GM15510 (cell line): ENCODE measurements around the gene UBE2L3.

Experiments used
- POLR2A ChIP-seq: IDR thresholded peaks from 3 replicates; pipeline ENCODE4 v1.6.1; 2011; ENCODE audit warnings: borderline replicate concordance; ENCODE audit not compliant: insufficient read length; ENCODE audit errors: extremely low read depth

Gene UBE2L3

GRCh38 chr22:21587803-21588611, 20.5 kb downstream of the UBE2L3 start:
- TF ChIP-seq POLR2A, result no peak

DNA sequence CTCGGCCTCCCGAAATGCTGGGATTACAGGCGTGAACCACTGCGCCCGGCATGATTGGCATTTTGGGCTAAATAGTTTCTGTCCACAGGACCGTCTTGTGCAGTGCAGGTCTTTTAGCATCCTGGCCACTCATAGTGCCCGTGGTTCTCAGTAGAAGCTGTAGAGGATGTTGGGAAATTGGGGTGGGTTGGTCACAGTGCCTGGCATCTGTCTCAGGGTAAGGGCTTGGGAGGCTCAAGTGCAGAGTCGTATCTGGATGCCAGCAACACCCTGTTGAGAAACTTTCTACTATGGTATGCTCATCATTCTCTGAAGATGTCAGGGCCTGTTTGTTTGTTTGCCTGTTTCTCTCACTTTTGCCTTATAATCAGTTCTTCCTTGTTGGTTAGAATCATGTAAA, 21.9 kb downstream of the UBE2L3 start:
- TF ChIP-seq POLR2A, result no peak

- TF ChIP-seq POLR2A, result no peak
Measured at GRCh38 chr22:21590809-21591641, 23.5 kb downstream of the UBE2L3 start.

DNA sequence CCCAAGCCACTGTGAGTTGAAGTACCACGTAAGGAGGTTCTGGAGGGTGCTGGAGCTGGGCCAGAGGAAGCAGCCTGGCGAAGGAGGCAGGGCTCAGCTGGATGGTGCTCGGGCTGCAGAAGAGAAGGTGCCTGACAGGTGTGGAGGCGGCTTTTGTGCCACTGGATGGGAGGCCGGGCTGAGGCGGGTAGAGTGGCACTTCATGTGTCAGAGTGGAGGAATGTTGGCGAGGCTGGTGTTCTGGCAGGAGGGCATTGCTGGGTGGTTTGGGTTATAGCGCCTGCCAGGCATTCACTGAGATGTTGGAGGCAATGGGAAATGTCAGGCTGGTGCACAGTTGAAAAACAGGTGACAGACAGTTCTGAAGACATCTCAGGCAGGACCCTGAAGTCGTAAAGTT, 24.2 kb downstream of the UBE2L3 start:
- TF ChIP-seq POLR2A, result no peak

DNA sequence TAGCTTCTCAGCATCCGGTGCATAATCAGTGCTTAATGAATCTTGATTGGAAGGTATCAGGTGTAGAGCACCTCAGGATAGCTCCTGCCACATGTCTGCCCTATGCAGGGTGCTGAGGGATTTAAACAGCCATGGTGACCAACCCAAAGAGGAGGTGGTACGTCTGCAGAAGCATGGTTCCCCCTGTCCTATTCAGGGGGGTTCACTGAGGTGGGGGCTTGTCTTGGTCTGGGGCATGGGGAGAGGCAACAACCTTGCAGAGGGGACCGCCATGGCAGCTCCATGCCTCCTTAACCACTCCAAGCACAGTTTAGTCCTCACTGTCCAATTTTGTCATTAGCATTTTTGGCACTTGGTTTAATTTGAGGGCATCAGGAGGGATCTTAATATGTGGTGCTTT, 24.9 kb downstream of the UBE2L3 start:
- TF ChIP-seq POLR2A, result no peak

GRCh38 chr22:21593406-21594232, 26.1 kb downstream of the UBE2L3 start:
- TF ChIP-seq POLR2A, result no peak

GRCh38 chr22:21594865-21595452, 27.4 kb downstream of the UBE2L3 start:
- TF ChIP-seq POLR2A, result no peak

- no peak for TF ChIP-seq POLR2A
Measured at GRCh38 chr22:21598302-21598701, 30.8 kb downstream of the UBE2L3 start.

DNA sequence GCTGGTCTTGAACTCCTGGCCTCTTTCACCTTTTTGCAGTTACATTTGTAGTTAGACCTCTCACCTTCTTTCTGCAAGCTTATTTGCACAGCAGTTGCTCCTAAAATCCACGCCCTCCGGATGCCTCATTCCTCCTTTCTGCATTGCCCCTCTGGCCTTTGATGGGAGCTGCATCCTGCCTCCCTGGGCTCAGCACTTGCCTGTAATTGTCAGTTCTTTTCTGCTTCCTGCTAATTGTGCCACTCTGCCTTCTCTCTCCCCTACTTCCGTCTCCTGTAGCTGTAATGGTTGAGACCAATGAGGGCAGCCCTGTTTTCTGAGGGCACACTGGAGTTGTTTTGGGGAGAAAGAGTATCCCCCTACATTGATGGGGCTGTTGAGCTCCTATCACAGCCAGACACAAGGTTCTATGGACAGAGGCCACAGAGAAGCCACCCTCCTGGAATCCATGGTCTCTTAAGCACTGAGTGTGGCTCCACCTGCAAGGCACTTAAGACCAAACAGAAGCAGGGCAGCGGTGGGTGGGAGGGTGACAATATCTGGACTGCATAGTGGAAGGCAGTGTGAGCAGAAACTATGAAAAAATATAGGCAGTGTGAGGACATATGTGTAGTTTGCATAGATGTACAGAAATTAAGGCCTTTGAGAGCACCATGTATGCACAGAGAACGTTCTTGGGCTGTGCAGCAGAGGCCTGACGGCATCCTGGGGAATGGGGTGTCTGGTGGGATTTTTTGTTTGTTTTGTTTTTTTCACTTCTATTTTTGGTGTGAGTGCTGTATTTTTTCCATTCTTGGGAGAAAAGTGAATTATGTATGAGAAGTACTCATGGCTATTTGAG, 31.8 kb downstream of the UBE2L3 start:
- TF ChIP-seq POLR2A, result no peak

DNA sequence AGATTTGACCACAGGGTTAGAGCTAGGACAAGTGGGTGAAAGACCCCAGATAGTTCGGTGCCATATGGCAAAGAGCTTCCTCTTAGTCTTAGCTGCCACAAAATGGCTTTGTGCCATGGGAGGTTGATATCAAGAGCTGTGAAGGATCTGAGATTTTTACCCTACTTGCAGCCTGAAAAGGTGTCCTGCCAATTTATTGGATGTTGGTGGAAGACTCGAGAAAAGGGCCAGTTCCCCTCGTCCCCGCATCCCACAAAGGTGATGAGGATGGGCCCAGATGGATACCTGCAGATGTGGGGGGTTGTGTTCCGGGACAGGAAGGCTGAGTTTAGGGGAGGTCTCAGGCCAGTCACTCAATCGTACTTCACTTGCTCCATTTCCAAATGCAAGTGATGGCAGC, 35.1 kb downstream of the UBE2L3 start:
- TF ChIP-seq POLR2A, result no peak

DNA sequence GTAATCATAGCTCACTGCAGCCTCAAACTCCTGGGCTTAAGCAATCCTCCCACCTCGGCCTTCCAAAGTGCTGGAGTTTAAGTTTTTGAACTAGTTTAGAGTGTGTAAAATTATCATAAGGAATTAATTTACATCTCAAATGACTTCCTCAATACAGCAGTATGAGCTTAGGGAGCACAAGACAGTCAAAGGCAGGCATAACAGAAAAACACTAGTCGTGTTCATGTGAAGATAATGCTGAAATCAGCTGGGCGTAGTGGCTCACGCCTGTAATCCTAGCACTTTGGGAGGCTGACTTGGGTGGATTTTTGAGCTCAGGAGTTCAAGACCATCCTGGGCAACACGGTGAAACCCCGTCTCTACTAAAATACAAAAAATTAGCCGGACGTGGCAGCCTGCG, 36.5 kb downstream of the UBE2L3 start:
- no peak for TF ChIP-seq POLR2A

DNA sequence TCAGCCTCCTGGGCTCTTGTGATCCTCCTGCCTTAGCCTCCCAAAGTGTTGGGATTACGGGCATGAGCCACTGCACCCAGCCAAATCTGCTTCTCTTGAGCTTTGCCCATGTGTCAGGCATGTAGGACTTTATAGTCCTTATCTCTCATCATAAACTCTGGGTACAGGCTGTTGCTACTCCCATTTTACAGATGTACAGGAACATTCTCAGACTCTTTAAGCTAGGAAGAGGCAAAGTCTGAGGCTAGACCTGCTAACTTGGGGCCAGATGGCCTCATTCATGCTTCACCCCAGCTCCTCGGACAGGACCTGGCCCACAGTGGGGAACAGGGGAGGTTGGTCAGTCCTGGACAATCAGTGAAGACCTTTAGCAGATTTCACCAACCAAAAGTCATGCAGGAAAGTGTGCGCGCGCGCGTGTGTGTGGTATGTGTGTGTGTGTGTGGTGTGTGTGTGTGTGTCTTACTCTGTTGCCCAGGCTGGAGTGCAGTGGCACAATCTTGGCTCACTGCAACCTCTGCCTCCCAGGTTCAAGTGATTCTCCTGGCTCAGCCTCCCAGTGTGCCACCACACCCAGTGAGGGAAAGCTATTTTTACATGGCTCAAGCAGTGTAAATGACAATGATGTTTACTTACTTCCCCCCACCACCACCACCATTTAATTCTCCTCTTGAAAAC, 38.5 kb downstream of the UBE2L3 start:
- no peak for TF ChIP-seq POLR2A

GRCh38 chr22:21606775-21607174, 39.3 kb downstream of the UBE2L3 start:
- no peak for TF ChIP-seq POLR2A
